Spleen (tissue), 7 donors: ENCODE measurements around the gene CAMTA1.

ENCODE experiments used
- POLR2A ChIP-seq, 3 donors: fragments of 450-650 bp; IDR thresholded peaks; one replicate each; pipeline ENCODE4 v1.5.1; 2017; ENCODE audit warnings: antibody characterized with exemption in 3 of 3, mild to moderate bottlenecking in 1 of 3
- POLR2AphosphoS5 ChIP-seq, 3 donors: sonication (generic); formaldehyde crosslinking; IDR thresholded peaks; one replicate each; pipeline ENCODE4 v1.5.1; 2017; ENCODE audit warnings: antibody characterized with exemption in 3 of 3
- TF ChIP-seq, protein P1 (sequence below), 11 experiments: fragments of 200-600 bp in 7 of 11; fragments of 450-650 bp in 4 of 11; sonication (generic) in 4 of 11; IDR thresholded peaks in 8 of 11; conservative IDR thresholded peaks in 3 of 11; 1 replicate in 7 of 11; 2 replicates in 4 of 11; pipeline versions ENCODE4 v1.4.0 to v1.8.0; 2016 to 2021; ENCODE audit warnings: antibody characterized with exemption in 11 of 11, inconsistent platforms in 4 of 11, mild to moderate bottlenecking in 1 of 11
- donor health status: DM: no; HTN: no; CAD: no; lungs with moderate emphysema.
- donor health status: DM: no; HTN: no; CAD: no.
- donor health status: DM: no; HTN: no; CAD: no.

DNA sequence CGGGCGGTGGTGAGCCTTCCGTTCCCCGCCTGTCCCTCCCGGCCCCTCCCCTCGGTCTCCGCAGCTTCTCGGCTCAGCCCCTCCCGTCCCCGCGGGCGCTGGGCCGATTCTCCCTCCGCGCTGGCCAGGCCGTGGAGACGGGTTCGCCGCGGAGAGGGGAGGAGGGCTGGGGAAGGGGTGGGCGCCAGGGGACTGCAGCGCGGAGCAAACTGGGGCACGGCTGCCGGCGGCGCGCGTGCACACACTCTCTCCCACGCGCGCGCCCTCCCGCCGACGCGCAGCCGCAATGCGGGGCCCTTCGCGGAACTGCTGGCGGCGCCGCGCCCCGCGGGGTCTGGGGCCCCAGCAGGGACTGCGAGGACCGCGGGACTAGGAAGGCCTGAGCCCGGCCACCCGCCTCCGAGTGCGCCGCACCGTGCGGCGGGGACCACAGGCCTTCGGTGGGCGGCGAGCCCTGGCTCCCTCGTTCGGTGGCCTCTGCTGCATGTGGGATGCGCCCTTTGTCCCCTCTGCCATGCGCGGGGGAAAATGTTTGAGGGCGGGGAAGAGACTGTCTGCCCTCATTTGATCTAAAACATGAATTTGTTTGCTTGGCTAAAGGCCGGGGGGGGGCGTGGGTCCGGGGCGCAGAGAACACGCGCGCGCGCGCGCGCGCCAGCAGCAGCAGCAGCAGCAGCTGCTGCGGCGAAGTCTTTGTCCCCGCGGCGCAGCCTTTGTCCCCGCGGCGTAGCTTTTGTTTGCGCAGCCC is 895.1 kb downstream of the CAMTA1 start:
- TF ChIP-seq POLR2A (IDR thresholded peaks at IDR 0.05): peak in 1 of 3 donors; percentile 8
- TF ChIP-seq, protein P1, sequence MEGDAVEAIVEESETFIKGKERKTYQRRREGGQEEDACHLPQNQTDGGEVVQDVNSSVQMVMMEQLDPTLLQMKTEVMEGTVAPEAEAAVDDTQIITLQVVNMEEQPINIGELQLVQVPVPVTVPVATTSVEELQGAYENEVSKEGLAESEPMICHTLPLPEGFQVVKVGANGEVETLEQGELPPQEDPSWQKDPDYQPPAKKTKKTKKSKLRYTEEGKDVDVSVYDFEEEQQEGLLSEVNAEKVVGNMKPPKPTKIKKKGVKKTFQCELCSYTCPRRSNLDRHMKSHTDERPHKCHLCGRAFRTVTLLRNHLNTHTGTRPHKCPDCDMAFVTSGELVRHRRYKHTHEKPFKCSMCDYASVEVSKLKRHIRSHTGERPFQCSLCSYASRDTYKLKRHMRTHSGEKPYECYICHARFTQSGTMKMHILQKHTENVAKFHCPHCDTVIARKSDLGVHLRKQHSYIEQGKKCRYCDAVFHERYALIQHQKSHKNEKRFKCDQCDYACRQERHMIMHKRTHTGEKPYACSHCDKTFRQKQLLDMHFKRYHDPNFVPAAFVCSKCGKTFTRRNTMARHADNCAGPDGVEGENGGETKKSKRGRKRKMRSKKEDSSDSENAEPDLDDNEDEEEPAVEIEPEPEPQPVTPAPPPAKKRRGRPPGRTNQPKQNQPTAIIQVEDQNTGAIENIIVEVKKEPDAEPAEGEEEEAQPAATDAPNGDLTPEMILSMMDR (IDR thresholded peaks at IDR 0.05 in 8 of 11, conservative IDR thresholded peaks at IDR 0.05 in 3 of 11): no peak
- TF ChIP-seq POLR2AphosphoS5 (IDR thresholded peaks at IDR 0.05): peak; percentile 33 to 73 (median 71)
